ENCODE measurements around the gene UBE2D3.

Gene UBE2D3

GRCh38 chr4:102792361-102792936 is 34.9 kb downstream of the UBE2D3 start:
- Histone ChIP-seq H3K36me3 (ENCODE audit: control insufficient read depth, insufficient read depth, low read length) (no peaks in the 10 kb centered on the region; the same call in 1 of the 2 replicates), H3K27me3 (ENCODE audit: control insufficient read depth, insufficient read depth, low read length) (no peaks in the 10 kb centered on the region), H3K27ac (ENCODE audit: low read length) (no peak overlapping the region), H3K9me3 (ENCODE audit: control insufficient read depth, insufficient read depth, low read length) (no peaks in the 10 kb centered on the region), H3K4me3 (ENCODE audit: low read length) (no peak overlapping the region), H3K4me1 (ENCODE audit: control insufficient read depth, insufficient read depth, low read length) (no peaks in the 10 kb centered on the region)
- no CpG with 5 or more reads among the region's 2 CpGs for WGBS (ENCODE audit: insufficient coverage, insufficient read length)
- no peak for DNase-seq (ENCODE audit: low read depth, low spot score)

- no peak overlapping the region for H3K4me3 ChIP-seq (ENCODE audit: low read length)
- H3K4me1 ChIP-seq (ENCODE audit: control insufficient read depth, insufficient read depth, low read length) = no peaks in the 10 kb centered on the region
- DNase-seq (ENCODE audit: low read depth, low spot score) = no peak
- H3K27me3 ChIP-seq (ENCODE audit: control insufficient read depth, insufficient read depth, low read length) = no peaks in the 10 kb centered on the region
- H3K36me3 ChIP-seq (ENCODE audit: control insufficient read depth, insufficient read depth, low read length) = no peaks in the 10 kb centered on the region; the same call in 1 of the 2 replicates
- H3K9me3 ChIP-seq (ENCODE audit: control insufficient read depth, insufficient read depth, low read length) = no peaks in the 10 kb centered on the region
- no peak overlapping the region for H3K27ac ChIP-seq (ENCODE audit: low read length)
- no CpG with 5 or more reads among the region's 7 CpGs for WGBS (ENCODE audit: insufficient coverage, insufficient read length)
Measured at GRCh38 chr4:102791318-102791835, 36.0 kb downstream of the UBE2D3 start.

GRCh38 chr4:102789317-102789717 is 38.0 kb downstream of the UBE2D3 start:
- H3K4me3 ChIP-seq (ENCODE audit: low read length) = no peak overlapping the region
- H3K9me3 ChIP-seq (ENCODE audit: control insufficient read depth, insufficient read depth, low read length) = no peaks in the 10 kb centered on the region
- no peaks in the 10 kb centered on the region for H3K36me3 ChIP-seq (ENCODE audit: control insufficient read depth, insufficient read depth, low read length)
- DNase-seq (ENCODE audit: low read depth, low spot score) = no peak
- H3K27me3 ChIP-seq (ENCODE audit: control insufficient read depth, insufficient read depth, low read length) = no peaks in the 10 kb centered on the region
- H3K4me1 ChIP-seq (ENCODE audit: control insufficient read depth, insufficient read depth, low read length) = no peaks in the 10 kb centered on the region
- no CpG with 5 or more reads among the region's 3 CpGs for WGBS (ENCODE audit: insufficient coverage, insufficient read length)
- H3K27ac ChIP-seq (ENCODE audit: low read length) = no peak overlapping the region

GRCh38 chr4:102787944-102788343 is 39.4 kb downstream of the UBE2D3 start:
- no peak overlapping the region for H3K27ac ChIP-seq (ENCODE audit: low read length)
- no CpG with 5 or more reads among the region's 3 CpGs for WGBS (ENCODE audit: insufficient coverage, insufficient read length)

GRCh38 chr4:102787096-102787881 is 40.1 kb downstream of the UBE2D3 start:
- Histone ChIP-seq H3K27ac (ENCODE audit: low read length) (no peak overlapping the region), H3K36me3 (ENCODE audit: control insufficient read depth, insufficient read depth, low read length) (no peaks in the 10 kb centered on the region), H3K27me3 (ENCODE audit: control insufficient read depth, insufficient read depth, low read length) (no peaks in the 10 kb centered on the region), H3K4me3 (ENCODE audit: low read length) (no peak overlapping the region), H3K9me3 (ENCODE audit: control insufficient read depth, insufficient read depth, low read length) (no peaks in the 10 kb centered on the region), H3K4me1 (ENCODE audit: control insufficient read depth, insufficient read depth, low read length) (no peaks in the 10 kb centered on the region)
- DNase-seq (ENCODE audit: low read depth, low spot score) = no peak
- no CpG with 5 or more reads among the region's 7 CpGs for WGBS (ENCODE audit: insufficient coverage, insufficient read length)

More at GRCh38 chr4:102787944-102788343, 39.4 kb downstream of the UBE2D3 start:
- no peak overlapping the region for H3K4me3 ChIP-seq (ENCODE audit: low read length)
- H3K36me3 ChIP-seq (ENCODE audit: control insufficient read depth, insufficient read depth, low read length) = no peaks in the 10 kb centered on the region
- DNase-seq (ENCODE audit: low read depth, low spot score) = no peak
- H3K4me1 ChIP-seq (ENCODE audit: control insufficient read depth, insufficient read depth, low read length) = no peaks in the 10 kb centered on the region
- H3K9me3 ChIP-seq (ENCODE audit: control insufficient read depth, insufficient read depth, low read length) = no peaks in the 10 kb centered on the region
- no peaks in the 10 kb centered on the region for H3K27me3 ChIP-seq (ENCODE audit: control insufficient read depth, insufficient read depth, low read length)

GRCh38 chr4:102786279-102786678 is 41.1 kb downstream of the UBE2D3 start:
- no CpG with 5 or more reads among the region's 1 CpG for WGBS (ENCODE audit: insufficient coverage, insufficient read length)
- H3K27me3 ChIP-seq (ENCODE audit: control insufficient read depth, insufficient read depth, low read length) = no peaks in the 10 kb centered on the region
- no peaks in the 10 kb centered on the region for H3K4me1 ChIP-seq (ENCODE audit: control insufficient read depth, insufficient read depth, low read length)
- H3K4me3 ChIP-seq (ENCODE audit: low read length) = no peak overlapping the region
- no peak overlapping the region for H3K27ac ChIP-seq (ENCODE audit: low read length)
- DNase-seq (ENCODE audit: low read depth, low spot score) = no peak
- no peaks in the 10 kb centered on the region for H3K36me3 ChIP-seq (ENCODE audit: control insufficient read depth, insufficient read depth, low read length)
- no peaks in the 10 kb centered on the region for H3K9me3 ChIP-seq (ENCODE audit: control insufficient read depth, insufficient read depth, low read length)

GRCh38 chr4:102783006-102783405 is 44.3 kb downstream of the UBE2D3 start:
- Histone ChIP-seq H3K4me1 (ENCODE audit: control insufficient read depth, insufficient read depth, low read length) (no peaks in the 10 kb centered on the region), H3K4me3 (ENCODE audit: low read length) (no peak overlapping the region), H3K27me3 (ENCODE audit: control insufficient read depth, insufficient read depth, low read length) (no peaks in the 10 kb centered on the region), H3K36me3 (ENCODE audit: control insufficient read depth, insufficient read depth, low read length) (no peaks in the 10 kb centered on the region), H3K9me3 (ENCODE audit: control insufficient read depth, insufficient read depth, low read length) (no peaks in the 10 kb centered on the region), H3K27ac (ENCODE audit: low read length) (no peak overlapping the region)
- DNase-seq (ENCODE audit: low read depth, low spot score) = no peak
- WGBS (ENCODE audit: insufficient coverage, insufficient read length) = no CpG with 5 or more reads among the region's 2 CpGs

- Histone ChIP-seq H3K27me3 (ENCODE audit: control insufficient read depth, insufficient read depth, low read length) (no peaks in the 10 kb centered on the region), H3K36me3 (ENCODE audit: control insufficient read depth, insufficient read depth, low read length) (no peaks in the 10 kb centered on the region), H3K9me3 (ENCODE audit: control insufficient read depth, insufficient read depth, low read length) (no peaks in the 10 kb centered on the region), H3K4me3 (ENCODE audit: low read length) (no peak overlapping the region), H3K4me1 (ENCODE audit: control insufficient read depth, insufficient read depth, low read length) (no peaks in the 10 kb centered on the region), H3K27ac (ENCODE audit: low read length) (no peak overlapping the region)
- no CpG with 5 or more reads among the region's 1 CpG for WGBS (ENCODE audit: insufficient coverage, insufficient read length)
- no peak for DNase-seq (ENCODE audit: low read depth, low spot score)
Measured at GRCh38 chr4:102781570-102781969, 45.8 kb downstream of the UBE2D3 start.

- H3K9me3 ChIP-seq (ENCODE audit: control insufficient read depth, insufficient read depth, low read length) = no peaks in the 10 kb centered on the region
- H3K27me3 ChIP-seq (ENCODE audit: control insufficient read depth, insufficient read depth, low read length) = no peaks in the 10 kb centered on the region
- WGBS (ENCODE audit: insufficient coverage, insufficient read length) = no CpG with 5 or more reads among the region's 5 CpGs
- no peak overlapping the region for H3K4me3 ChIP-seq (ENCODE audit: low read length)
- DNase-seq (ENCODE audit: low read depth, low spot score) = no peak
- no peak overlapping the region for H3K27ac ChIP-seq (ENCODE audit: low read length)
- H3K4me1 ChIP-seq (ENCODE audit: control insufficient read depth, insufficient read depth, low read length) = no peaks in the 10 kb centered on the region
- H3K36me3 ChIP-seq (ENCODE audit: control insufficient read depth, insufficient read depth, low read length) = no peaks in the 10 kb centered on the region
Measured at GRCh38 chr4:102780476-102781144, 46.7 kb downstream of the UBE2D3 start.

GRCh38 chr4:102779204-102779603 is 48.1 kb downstream of the UBE2D3 start:
- Histone ChIP-seq H3K27me3 (ENCODE audit: control insufficient read depth, insufficient read depth, low read length) (no peaks in the 10 kb centered on the region), H3K4me1 (ENCODE audit: control insufficient read depth, insufficient read depth, low read length) (no peaks in the 10 kb centered on the region), H3K9me3 (ENCODE audit: control insufficient read depth, insufficient read depth, low read length) (no peaks in the 10 kb centered on the region), H3K27ac (ENCODE audit: low read length) (no peak overlapping the region), H3K4me3 (ENCODE audit: low read length) (no peak overlapping the region), H3K36me3 (ENCODE audit: control insufficient read depth, insufficient read depth, low read length) (no peaks in the 10 kb centered on the region)
- DNase-seq (ENCODE audit: low read depth, low spot score) = no peak
- no CpG with 5 or more reads among the region's 4 CpGs for WGBS (ENCODE audit: insufficient coverage, insufficient read length)
